Subcutaneous abdominal adipose tissue (tissue), 5 donors: ENCODE results near the gene CCNL2.

Experiments used
- H3K27ac ChIP-seq: one replicate; pipeline ENCODE4 v1.7.0; 2013; ENCODE audit warnings: low read depth, mild to moderate bottlenecking, inconsistent platforms, low read length, moderate library complexity
- H3K27me3 ChIP-seq, 5 donors: one replicate each; pipeline ENCODE4 v1.7.0; 2013; ENCODE audit warnings: low read length in 5 of 5, inconsistent platforms in 1 of 5; ENCODE audit not compliant: control insufficient read depth in 5 of 5, insufficient read depth in 4 of 5
- H3K36me3 ChIP-seq, 5 donors: one replicate each; pipeline ENCODE4 v1.7.0; 2013; ENCODE audit warnings: low read length in 5 of 5; ENCODE audit not compliant: control insufficient read depth in 5 of 5, insufficient read depth in 5 of 5
- H3K4me1 ChIP-seq, 5 donors: one replicate each; pipeline ENCODE4 v1.7.0; 2013; ENCODE audit warnings: low read length in 5 of 5, mild to moderate bottlenecking in 3 of 5, moderate library complexity in 1 of 5; ENCODE audit not compliant: control insufficient read depth in 5 of 5, insufficient read depth in 5 of 5
- H3K4me3 ChIP-seq, 5 donors: one replicate each; pipeline ENCODE4 v1.7.0; 2013; ENCODE audit warnings: low read length in 5 of 5, low read depth in 1 of 5
- H3K9ac ChIP-seq, 5 donors: one replicate each; pipeline ENCODE4 v1.7.0; 2013; ENCODE audit warnings: low read length in 5 of 5, mild to moderate bottlenecking in 4 of 5, moderate library complexity in 3 of 5
- H3K9me3 ChIP-seq, 5 donors: one replicate each; pipeline ENCODE4 v1.7.0; 2013; ENCODE audit warnings: low read length in 5 of 5; ENCODE audit not compliant: control insufficient read depth in 5 of 5
- donor health status: healthy.
- donor health status: healthy.
- donor health status: healthy.
- donor health status: healthy.
- donor health status: healthy.

CCNL2 gene

GRCh38 chr1:1336446-1336845 is 62.7 kb downstream of the CCNL2 start:
- no peak overlapping the region for H3K4me3 ChIP-seq
- H3K4me1 ChIP-seq, result peaks cover 0 to 8% (median 3%) of the 10 kb centered on the region in 5 donors
- no peaks in the 10 kb centered on the region for H3K9me3 ChIP-seq
- no peak overlapping the region for H3K27ac ChIP-seq
- H3K36me3 ChIP-seq, result peaks cover 0 to 58% (median 40%) of the 10 kb centered on the region in 5 donors
- peaks cover 0 to 4% (median 0%) of the 10 kb centered on the region in 5 donors for H3K27me3 ChIP-seq
- no peak overlapping the region for H3K9ac ChIP-seq

- peaks cover 0 to 52% (median 33%) of the 10 kb centered on the region in 5 donors for H3K36me3 ChIP-seq
- H3K27ac ChIP-seq, result no peak overlapping the region
- H3K27me3 ChIP-seq, result peaks cover 0 to 4% (median 0%) of the 10 kb centered on the region in 5 donors
- no peak overlapping the region for H3K4me3 ChIP-seq
- H3K4me1 ChIP-seq, result peaks cover 0 to 14% (median 7%) of the 10 kb centered on the region in 5 donors
- no peaks in the 10 kb centered on the region for H3K9me3 ChIP-seq
- no peak overlapping the region for H3K9ac ChIP-seq
Observed at GRCh38 chr1:1335792-1336248, 63.3 kb downstream of the CCNL2 start.
